Upper lobe of right lung (tissue), 1 donor: ENCODE data around the gene ZNF304. TPM values are rescaled to one million over a fixed set of nuclear protein-coding genes. Genes with fewer than 3 reads are reported as not detected.

ENCODE experiments used
- ATAC-seq: fragments of 200-7000 bp; cut with Tn5 transposase; one replicate; pipeline ENCODE4 v1.9.1; 2020; ENCODE audit warnings: mild to moderate bottlenecking, moderate library complexity
- DNase-seq: peaks from one replicate; pipeline ENCODE4 v3.0.0-alpha.2; 2020
- H3K27ac ChIP-seq: fragments of 200-600 bp; one replicate; pipeline ENCODE4 v1.8.0; 2022
- H3K27me3 ChIP-seq: fragments of 200-600 bp; one replicate; pipeline ENCODE4 v1.8.0; 2022; ENCODE audit warnings: mild to moderate bottlenecking
- H3K36me3 ChIP-seq: fragments of 200-600 bp; one replicate; pipeline ENCODE4 v1.8.0; 2022
- H3K4me1 ChIP-seq: fragments of 200-600 bp; one replicate; pipeline ENCODE4 v1.8.0; 2022
- H3K4me3 ChIP-seq: fragments of 200-600 bp; one replicate; pipeline ENCODE4 v1.8.0; 2022; ENCODE audit warnings: mild to moderate bottlenecking
- H3K9me3 ChIP-seq: fragments of 200-600 bp; one replicate; pipeline ENCODE4 v1.8.0; 2022
- intact Hi-C: fragments of 100-400 bp; cut with DNase I; formaldehyde crosslinking; loops from one replicate; pipeline ENCODE4 v1.11.0; 2022
- total RNA-seq: library from RNA; stranded (reverse); fragmentation: NEBNext Ultra II Directional; extraction: Animal tissue kit (Norgen Biotek cat#: 25700); gene quantifications from one replicate; pipeline ENCODE4 v1.2.1, GENCODE V29; 2021
- TF ChIP-seq, protein P1 (sequence below): fragments of 200-600 bp; IDR thresholded peaks from one replicate; pipeline ENCODE4 v1.8.0; 2022; ENCODE audit warnings: antibody characterized with exemption
- donor health status: DM: no; HTN: yes; CAD: no; lungs with severe emphysema.

ZNF304 gene
- total RNA-seq, 1 donor from 2014 or later, result 9.3 TPM

- ATAC-seq (no peak), DNase-seq (no peak)
- Histone ChIP-seq H3K27me3 (peaks cover 7% of the 10 kb centered on the region), H3K4me3 (peak overlapping the region; percentile 94), H3K9me3 (no peaks in the 10 kb centered on the region), H3K27ac (peak overlapping the region; percentile 88), H3K4me1 (peaks cover 8% of the 10 kb centered on the region), H3K36me3 (peaks cover 26% of the 10 kb centered on the region)
- TF ChIP-seq, protein P1, sequence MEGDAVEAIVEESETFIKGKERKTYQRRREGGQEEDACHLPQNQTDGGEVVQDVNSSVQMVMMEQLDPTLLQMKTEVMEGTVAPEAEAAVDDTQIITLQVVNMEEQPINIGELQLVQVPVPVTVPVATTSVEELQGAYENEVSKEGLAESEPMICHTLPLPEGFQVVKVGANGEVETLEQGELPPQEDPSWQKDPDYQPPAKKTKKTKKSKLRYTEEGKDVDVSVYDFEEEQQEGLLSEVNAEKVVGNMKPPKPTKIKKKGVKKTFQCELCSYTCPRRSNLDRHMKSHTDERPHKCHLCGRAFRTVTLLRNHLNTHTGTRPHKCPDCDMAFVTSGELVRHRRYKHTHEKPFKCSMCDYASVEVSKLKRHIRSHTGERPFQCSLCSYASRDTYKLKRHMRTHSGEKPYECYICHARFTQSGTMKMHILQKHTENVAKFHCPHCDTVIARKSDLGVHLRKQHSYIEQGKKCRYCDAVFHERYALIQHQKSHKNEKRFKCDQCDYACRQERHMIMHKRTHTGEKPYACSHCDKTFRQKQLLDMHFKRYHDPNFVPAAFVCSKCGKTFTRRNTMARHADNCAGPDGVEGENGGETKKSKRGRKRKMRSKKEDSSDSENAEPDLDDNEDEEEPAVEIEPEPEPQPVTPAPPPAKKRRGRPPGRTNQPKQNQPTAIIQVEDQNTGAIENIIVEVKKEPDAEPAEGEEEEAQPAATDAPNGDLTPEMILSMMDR, result no peak
- intact Hi-C loops, result no loop called here
These were observed 30.0 kb upstream of the ZNF304 start for GRCh38 chr19:57321116-57321515.

- no peaks in the 10 kb centered on the region for H3K9me3 ChIP-seq
- no peak overlapping the region for H3K27ac ChIP-seq
- peaks cover 7% of the 10 kb centered on the region for H3K27me3 ChIP-seq
- TF ChIP-seq, protein P1, result no peak
- no peak overlapping the region for H3K4me3 ChIP-seq
- no peak for ATAC-seq
- peaks cover 33% of the 10 kb centered on the region for H3K36me3 ChIP-seq
- peaks cover 8% of the 10 kb centered on the region for H3K4me1 ChIP-seq
- no peak for DNase-seq
- intact Hi-C loops, result no loop called here
These were observed 29.3 kb upstream of the ZNF304 start for GRCh38 chr19:57321751-57322150.

- no peak overlapping the region for H3K4me3 ChIP-seq
- intact Hi-C loops, result no loop called here
- TF ChIP-seq, protein P1, result no peak
- DNase-seq (no peak), ATAC-seq (no peak)
- H3K9me3 ChIP-seq, result peaks cover 9% of the 10 kb centered on the region
- peaks cover 57% of the 10 kb centered on the region for H3K36me3 ChIP-seq
- no peak overlapping the region for H3K27ac ChIP-seq
- H3K27me3 ChIP-seq, result no peaks in the 10 kb centered on the region
- H3K4me1 ChIP-seq, result peaks cover 4% of the 10 kb centered on the region
These were observed 26.1 kb upstream of the ZNF304 start for GRCh38 chr19:57324992-57325391.

DNA sequence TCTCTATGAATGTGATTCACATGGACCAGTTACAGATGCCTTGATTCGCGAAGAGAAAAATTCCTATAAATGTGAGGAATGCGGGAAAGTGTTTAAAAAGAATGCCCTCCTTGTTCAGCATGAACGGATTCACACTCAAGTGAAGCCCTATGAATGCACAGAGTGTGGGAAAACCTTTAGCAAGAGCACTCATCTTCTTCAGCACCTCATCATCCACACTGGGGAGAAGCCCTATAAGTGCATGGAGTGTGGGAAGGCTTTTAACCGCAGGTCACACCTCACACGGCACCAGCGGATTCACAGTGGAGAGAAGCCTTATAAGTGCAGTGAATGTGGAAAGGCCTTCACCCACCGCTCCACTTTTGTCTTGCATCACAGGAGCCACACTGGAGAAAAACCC is 23.1 kb upstream of the ZNF304 start:
- Histone ChIP-seq H3K4me3 (no peak overlapping the region), H3K4me1 (no peaks in the 10 kb centered on the region), H3K9me3 (peaks cover 9% of the 10 kb centered on the region), H3K27me3 (no peaks in the 10 kb centered on the region), H3K27ac (no peak overlapping the region), H3K36me3 (peaks cover 57% of the 10 kb centered on the region)
- ATAC-seq (no peak), DNase-seq (no peak)
- TF ChIP-seq, protein P1, result no peak
- intact Hi-C loops, result no loop called here

GRCh38 chr19:57334191-57334590 is 16.9 kb upstream of the ZNF304 start:
- ATAC-seq, result no peak
- intact Hi-C loops, result no loop called here
- Histone ChIP-seq H3K4me1 (no peaks in the 10 kb centered on the region), H3K27me3 (no peaks in the 10 kb centered on the region), H3K36me3 (peaks cover under 1% of the 10 kb centered on the region), H3K4me3 (no peak overlapping the region), H3K9me3 (peaks cover 5% of the 10 kb centered on the region), H3K27ac (no peak overlapping the region)
- no peak for DNase-seq
- TF ChIP-seq, protein P1, result no peak

GRCh38 chr19:57338877-57339276 is 12.2 kb upstream of the ZNF304 start:
- TF ChIP-seq, protein P1, result no peak

More at GRCh38 chr19:57338877-57339276, 12.2 kb upstream of the ZNF304 start:
- H3K36me3 ChIP-seq, result no peaks in the 10 kb centered on the region
- intact Hi-C loops, result no loop called here
- no peak for DNase-seq
- no peaks in the 10 kb centered on the region for H3K27me3 ChIP-seq
- H3K4me1 ChIP-seq, result no peaks in the 10 kb centered on the region
- no peak overlapping the region for H3K4me3 ChIP-seq
- peaks cover 1% of the 10 kb centered on the region for H3K9me3 ChIP-seq
- no peak for ATAC-seq
- no peak overlapping the region for H3K27ac ChIP-seq
